ENCODE results near the gene CCT7. TPM values are rescaled to one million over a fixed set of nuclear protein-coding genes. Genes with fewer than 3 reads are reported as not detected.
A peak's percentile ranks its signal among the peaks of the same experiment; 100 is the strongest.

Gene CCT7
- total RNA-seq, 2 donors from 2014 or later, result 347 to 391 TPM

- Histone ChIP-seq H3K9me3 (ENCODE audit: control insufficient read depth, low read length) (no peaks in the 10 kb centered on the region), H3K27me3 (ENCODE audit: control insufficient read depth, insufficient read depth, low read length, poor library complexity, severe bottlenecking) (peaks cover 100% of the 10 kb centered on the region), H3K27ac (ENCODE audit: low read depth, low read length) (no peak overlapping the region), H3K4me3 (ENCODE audit: low read length) (peak overlapping the region; percentile 83), H3K36me3 (ENCODE audit: control insufficient read depth, insufficient read depth, low read length) (no peaks in the 10 kb centered on the region), H3K4me1 (ENCODE audit: control insufficient read depth, insufficient read depth, low read length) (peaks cover 4% of the 10 kb centered on the region), H3K9ac (ENCODE audit: extremely low read depth, low read length, poor library complexity, severe bottlenecking) (no peak overlapping the region)
- DNase-seq, result peak; percentile 77
- 1 to 3% methylated on average over 17 to 64 of the region's 64 CpGs for WGBS, 2 experiments (ENCODE audit: insufficient coverage in 1 of 2, insufficient read length in 1 of 2)
- H3K27me3 Mint-ChIP-seq (ENCODE audit: insufficient read depth), result peaks cover 97% of the 10 kb centered on the region
- H3K4me3 Mint-ChIP-seq, result peak overlapping the region; percentile 52
- H3K4me1 Mint-ChIP-seq, result no peaks in the 10 kb centered on the region
- TF ChIP-seq CTCF (conservative IDR thresholded peaks at IDR 0.05), result no peak
- no peaks in the 10 kb centered on the region for H3K36me3 Mint-ChIP-seq (ENCODE audit: low read depth)
- no peaks in the 10 kb centered on the region for H3K9me3 Mint-ChIP-seq
- no peak overlapping the region for H3K27ac Mint-ChIP-seq
Observed at GRCh38 chr2:73292906-73293533, 58.9 kb downstream of the CCT7 start.

- H3K27me3 Mint-ChIP-seq (ENCODE audit: insufficient read depth), result peaks cover 93% of the 10 kb centered on the region
- H3K27ac Mint-ChIP-seq, result no peak within 1 kb of the TSS
- H3K4me3 Mint-ChIP-seq, result peak within 1 kb of the TSS; percentile 52
- TF ChIP-seq CTCF (conservative IDR thresholded peaks at IDR 0.05), result peak; percentile 24
- 1 to 3% methylated on average over 27 to 45 of the region's 45 CpGs for WGBS, 2 experiments (ENCODE audit: insufficient coverage in 1 of 2, insufficient read length in 1 of 2)
- Histone ChIP-seq H3K9ac (ENCODE audit: extremely low read depth, low read length, poor library complexity, severe bottlenecking) (no peak within 1 kb of the TSS), H3K9me3 (ENCODE audit: control insufficient read depth, low read length) (no peaks in the 10 kb centered on the region), H3K36me3 (ENCODE audit: control insufficient read depth, insufficient read depth, low read length) (no peaks in the 10 kb centered on the region), H3K4me3 (ENCODE audit: low read length) (peak within 1 kb of the TSS; percentile 83), H3K27me3 (ENCODE audit: control insufficient read depth, insufficient read depth, low read length, poor library complexity, severe bottlenecking) (peaks cover 99% of the 10 kb centered on the region), H3K27ac (ENCODE audit: low read depth, low read length) (no peak within 1 kb of the TSS), H3K4me1 (ENCODE audit: control insufficient read depth, insufficient read depth, low read length) (peaks cover 4% of the 10 kb centered on the region)
- DNase-seq, result peak; percentile 95
- no peaks in the 10 kb centered on the region for H3K4me1 Mint-ChIP-seq
- H3K9me3 Mint-ChIP-seq, result no peaks in the 10 kb centered on the region
- H3K36me3 Mint-ChIP-seq (ENCODE audit: low read depth), result no peaks in the 10 kb centered on the region
Observed at GRCh38 chr2:73293534-73294171, 59.5 kb downstream of the CCT7 start, which contains the start of gene EGR4. EGR4 (minus strand) TSS chr2:73293548; CDS start chr2:73293317, 231 bp downstream.

DNA sequence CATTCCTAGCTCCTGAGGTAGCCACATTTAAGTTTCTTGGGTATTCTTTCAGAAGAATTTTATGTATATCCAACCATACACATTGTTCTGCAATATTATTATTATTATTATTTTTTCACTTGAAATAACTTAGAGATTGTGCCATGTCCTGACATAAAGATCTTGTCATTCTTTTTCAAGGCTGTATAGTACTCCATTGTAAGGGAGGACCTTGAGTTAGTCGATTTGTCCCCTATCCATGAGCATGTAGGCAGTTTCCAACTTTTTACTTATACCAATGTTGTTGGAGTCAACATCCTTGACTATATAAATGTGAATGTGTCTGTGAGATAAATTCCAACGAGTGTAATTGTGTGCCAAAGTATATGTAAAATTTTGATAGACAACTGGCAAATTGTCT lies 60.1 kb downstream of the CCT7 start:
- 78% methylated on average over 2 of the region's 2 CpGs; no CpG with 5 or more reads in 1 of the 2 experiments for WGBS, 2 experiments (ENCODE audit: insufficient coverage in 1 of 2, insufficient read length in 1 of 2)

More for the DNA sequence above, 60.1 kb downstream of the CCT7 start:
- no peaks in the 10 kb centered on the region for H3K36me3 Mint-ChIP-seq (ENCODE audit: low read depth)
- Histone ChIP-seq H3K4me3 (ENCODE audit: low read length) (no peak overlapping the region), H3K9me3 (ENCODE audit: control insufficient read depth, low read length) (no peaks in the 10 kb centered on the region), H3K27ac (ENCODE audit: low read depth, low read length) (no peak overlapping the region), H3K27me3 (ENCODE audit: control insufficient read depth, insufficient read depth, low read length, poor library complexity, severe bottlenecking) (peaks cover 97% of the 10 kb centered on the region), H3K36me3 (ENCODE audit: control insufficient read depth, insufficient read depth, low read length) (no peaks in the 10 kb centered on the region), H3K4me1 (ENCODE audit: control insufficient read depth, insufficient read depth, low read length) (peaks cover 4% of the 10 kb centered on the region), H3K9ac (ENCODE audit: extremely low read depth, low read length, poor library complexity, severe bottlenecking) (no peak overlapping the region)
- peaks cover 88% of the 10 kb centered on the region for H3K27me3 Mint-ChIP-seq (ENCODE audit: insufficient read depth)
- DNase-seq, result no peak
- no peak overlapping the region for H3K27ac Mint-ChIP-seq
- no peak for TF ChIP-seq CTCF (conservative IDR thresholded peaks at IDR 0.05)
- no peak overlapping the region for H3K4me3 Mint-ChIP-seq
- no peaks in the 10 kb centered on the region for H3K4me1 Mint-ChIP-seq
- no peaks in the 10 kb centered on the region for H3K9me3 Mint-ChIP-seq

All from endodermal cell (in vitro differentiated cells).